Thymus (tissue), 11 donors: ENCODE data around the gene KIR2DL4. TPM values are rescaled to one million over a fixed set of nuclear protein-coding genes. Genes with fewer than 3 reads are reported as not detected.
"Not testable (repeated sequence)": the region's sequence is repeated elsewhere in the genome, so short reads cannot be mapped to it uniquely, and the experiment has no call there.

ENCODE experiments used
- DNase-seq, 9 donors: peaks; one replicate each; pipeline ENCODE4 v3.0.0-alpha.2; 2013; ENCODE audit warnings: low spot score in 9 of 9, low read depth in 6 of 9, missing footprints in 1 of 9
- H3K27ac ChIP-seq, 2 donors: one replicate each; pipeline ENCODE4 v1.5.1; 2013; ENCODE audit warnings: control low read depth in 1 of 2, low read depth in 1 of 2, low read length in 1 of 2, mild to moderate bottlenecking in 1 of 2, moderate library complexity in 1 of 2
- H3K27me3 ChIP-seq, 2 donors: one replicate each; pipeline ENCODE4 v1.5.1; 2013; ENCODE audit warnings: low read length in 1 of 2; ENCODE audit not compliant: control insufficient read depth in 2 of 2, insufficient read depth in 1 of 2
- H3K36me3 ChIP-seq, 2 donors: one replicate each; pipeline ENCODE4 v1.5.1; 2013; ENCODE audit warnings: low read length in 1 of 2, mild to moderate bottlenecking in 1 of 2, moderate library complexity in 1 of 2; ENCODE audit not compliant: control insufficient read depth in 2 of 2, insufficient read depth in 2 of 2
- H3K4me1 ChIP-seq, 2 donors: one replicate each; pipeline ENCODE4 v1.5.1; 2013; ENCODE audit warnings: low read length in 2 of 2; ENCODE audit not compliant: control insufficient read depth in 2 of 2, insufficient read depth in 2 of 2
- H3K4me3 ChIP-seq, 2 donors: one replicate each; pipeline ENCODE4 v1.5.1; 2013; ENCODE audit warnings: low read length in 2 of 2, control low read depth in 1 of 2, mild to moderate bottlenecking in 1 of 2
- H3K9me3 ChIP-seq, 2 donors: one replicate each; pipeline ENCODE4 v1.5.1; 2013; ENCODE audit warnings: low read length in 1 of 2, mild to moderate bottlenecking in 1 of 2; ENCODE audit not compliant: control insufficient read depth in 2 of 2, insufficient read depth in 1 of 2
- WGBS: extraction: QIAGEN DNeasy Blood & Tissue Kit; methylation state at CpG from one replicate; pipeline ENCODE4 v1.1.7; 2013; 5-methylcytosine and 5-hydroxymethylcytosine counted together
- polyA plus RNA-seq: library from polyadenylated mRNA; stranded (reverse); fragments of 200-250 nt; gene quantifications from one replicate; pipeline ENCODE4 v1.2.3, GENCODE V29; 2013
- total RNA-seq: library from RNA; stranded (reverse); fragments of 120-200 nt; gene quantifications from one replicate; pipeline ENCODE4 v1.2.4, GENCODE V29; 2013
- donor health status: healthy.

KIR2DL4 gene
- total and polyA plus RNA-seq, 2 donors, result 0.16 TPM; not detected in 1

DNA sequence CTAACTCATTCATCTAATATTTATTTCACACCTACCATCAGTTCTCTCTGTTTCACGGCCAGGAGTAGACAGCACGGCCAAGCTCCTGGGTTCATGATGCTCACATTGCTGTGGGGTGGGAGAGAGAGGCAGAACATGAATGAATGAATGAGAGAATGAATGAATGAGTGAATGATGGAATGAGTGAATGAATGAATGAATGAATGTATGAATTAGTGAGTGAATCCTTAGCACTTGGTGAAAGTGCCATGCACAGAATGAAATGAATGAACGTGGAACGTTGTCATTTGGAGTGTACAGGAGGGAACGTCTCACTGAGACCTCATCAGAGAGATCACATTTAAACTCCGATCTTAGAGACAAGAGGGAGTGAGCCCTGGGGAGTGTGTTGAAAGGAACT is 11.9 kb upstream of the KIR2DL4 start:
- Histone ChIP-seq H3K4me3 (no peak overlapping the region), H3K4me1 (no peaks in the 10 kb centered on the region), H3K27me3 (no peaks in the 10 kb centered on the region), H3K27ac (no peak overlapping the region), H3K36me3 (no peaks in the 10 kb centered on the region), H3K9me3 (no peaks in the 10 kb centered on the region)
- DNase-seq, result no peak
- 72% methylated on average over 6 of the region's 6 CpGs for WGBS

DNA sequence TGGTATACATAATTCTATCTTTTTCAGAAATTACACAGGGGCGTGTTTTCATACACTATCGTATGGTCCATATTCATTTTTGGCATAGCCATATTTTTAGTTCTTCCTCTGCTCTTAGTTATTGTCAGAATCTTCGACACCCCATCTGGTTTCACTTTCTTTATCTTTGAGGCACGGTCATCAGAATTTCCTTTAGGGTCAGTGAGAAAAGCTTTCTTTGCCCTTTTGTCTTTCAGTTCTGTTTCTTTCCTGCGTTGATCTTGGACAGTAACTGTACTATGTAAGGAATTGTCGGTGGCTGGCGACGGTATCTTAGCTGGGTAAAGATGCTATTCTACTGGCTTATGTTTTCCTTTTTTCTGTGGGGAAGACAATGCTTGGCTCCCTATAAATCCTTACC is 10.6 kb upstream of the KIR2DL4 start:
- H3K9me3 ChIP-seq, result no peaks in the 10 kb centered on the region
- no peaks in the 10 kb centered on the region for H3K27me3 ChIP-seq
- H3K4me3 ChIP-seq, result no peak overlapping the region
- no peak for DNase-seq
- H3K4me1 ChIP-seq, result no peaks in the 10 kb centered on the region
- H3K36me3 ChIP-seq, result no peaks in the 10 kb centered on the region
- WGBS, result 17% methylated on average over 8 of the region's 8 CpGs
- H3K27ac ChIP-seq, result no peak overlapping the region

DNA sequence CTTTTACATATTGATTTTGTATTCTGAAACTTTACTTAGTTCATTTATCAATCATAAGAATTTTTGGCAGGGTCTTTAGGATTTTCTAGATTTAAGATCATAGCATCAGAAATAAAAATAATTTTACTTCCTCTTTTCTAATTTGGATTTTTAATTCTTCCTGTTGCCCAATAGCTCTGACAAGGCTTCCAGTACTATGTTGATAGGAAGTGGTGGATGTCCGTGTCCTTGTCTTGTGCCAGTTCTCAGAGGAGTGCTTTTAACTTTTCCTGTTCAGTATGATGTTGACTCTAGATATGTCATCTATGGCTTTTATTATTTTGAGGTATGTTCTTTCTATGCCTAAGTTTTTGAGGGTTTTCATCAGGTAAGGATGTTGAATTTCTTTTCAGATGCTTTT is 7.7 kb upstream of the KIR2DL4 start:
- WGBS, result 6% methylated on average over 1 of the region's 1 CpG
- Histone ChIP-seq H3K27me3 (no peaks in the 10 kb centered on the region), H3K4me3 (no peak overlapping the region), H3K36me3 (no peaks in the 10 kb centered on the region), H3K27ac (no peak overlapping the region), H3K9me3 (no peaks in the 10 kb centered on the region), H3K4me1 (no peaks in the 10 kb centered on the region)
- DNase-seq, result no peak

DNA sequence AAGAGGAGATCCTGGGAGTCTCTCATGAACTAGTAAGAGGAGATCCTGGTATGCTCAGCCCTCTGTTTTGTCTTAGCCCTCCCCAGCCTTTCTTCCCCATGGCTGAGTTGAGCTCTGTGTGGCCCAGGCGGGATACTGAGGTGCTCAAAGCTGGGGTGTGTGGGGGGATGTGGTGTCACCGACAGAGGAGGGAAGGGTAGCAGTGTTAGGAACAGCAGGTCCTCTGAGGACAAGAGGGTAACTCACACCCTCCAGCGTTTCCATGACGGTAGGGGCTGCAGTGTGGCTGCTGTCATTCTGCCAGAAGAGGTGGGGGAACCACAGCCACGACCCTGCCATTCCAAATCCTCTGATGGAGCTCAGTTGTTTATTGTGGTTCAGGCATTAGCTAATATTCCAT is 691 bp downstream of the KIR2DL4 start:
- no peak for DNase-seq
- Histone ChIP-seq H3K4me1 (no peaks in the 10 kb centered on the region), H3K9me3 (peaks cover 0 to 1% of the 10 kb centered on the region in 2 donors), H3K36me3 (no peaks in the 10 kb centered on the region), H3K27me3 (no peaks in the 10 kb centered on the region), H3K27ac (no peak overlapping the region), H3K4me3 (no peak overlapping the region)
- WGBS, result 71% methylated on average over 5 of the region's 5 CpGs

DNA sequence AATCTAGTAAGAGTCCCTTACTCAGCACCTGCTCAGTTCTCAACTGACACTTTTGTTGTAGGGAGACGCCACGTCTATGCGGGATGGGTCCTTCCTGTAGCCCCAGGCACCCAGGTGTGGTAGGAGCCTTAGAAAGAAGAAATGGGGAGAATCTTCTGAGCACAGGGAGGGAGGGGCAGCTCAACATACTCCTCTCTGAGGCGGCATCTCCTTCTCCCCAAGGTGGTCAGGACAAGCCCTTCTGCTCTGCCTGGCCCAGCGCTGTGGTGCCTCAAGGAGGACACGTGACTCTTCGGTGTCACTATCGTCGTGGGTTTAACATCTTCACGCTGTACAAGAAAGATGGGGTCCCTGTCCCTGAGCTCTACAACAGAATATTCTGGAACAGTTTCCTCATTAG is 1.2 kb downstream of the KIR2DL4 start:
- no peaks in the 10 kb centered on the region for H3K4me1 ChIP-seq
- H3K9me3 ChIP-seq, result peaks cover 0 to 1% of the 10 kb centered on the region in 2 donors
- H3K4me3 ChIP-seq, result no peak overlapping the region
- no peak for DNase-seq
- H3K27ac ChIP-seq, result no peak overlapping the region
- WGBS, result 88% methylated on average over 10 of the region's 10 CpGs
- no peaks in the 10 kb centered on the region for H3K36me3 ChIP-seq
- no peaks in the 10 kb centered on the region for H3K27me3 ChIP-seq

DNA sequence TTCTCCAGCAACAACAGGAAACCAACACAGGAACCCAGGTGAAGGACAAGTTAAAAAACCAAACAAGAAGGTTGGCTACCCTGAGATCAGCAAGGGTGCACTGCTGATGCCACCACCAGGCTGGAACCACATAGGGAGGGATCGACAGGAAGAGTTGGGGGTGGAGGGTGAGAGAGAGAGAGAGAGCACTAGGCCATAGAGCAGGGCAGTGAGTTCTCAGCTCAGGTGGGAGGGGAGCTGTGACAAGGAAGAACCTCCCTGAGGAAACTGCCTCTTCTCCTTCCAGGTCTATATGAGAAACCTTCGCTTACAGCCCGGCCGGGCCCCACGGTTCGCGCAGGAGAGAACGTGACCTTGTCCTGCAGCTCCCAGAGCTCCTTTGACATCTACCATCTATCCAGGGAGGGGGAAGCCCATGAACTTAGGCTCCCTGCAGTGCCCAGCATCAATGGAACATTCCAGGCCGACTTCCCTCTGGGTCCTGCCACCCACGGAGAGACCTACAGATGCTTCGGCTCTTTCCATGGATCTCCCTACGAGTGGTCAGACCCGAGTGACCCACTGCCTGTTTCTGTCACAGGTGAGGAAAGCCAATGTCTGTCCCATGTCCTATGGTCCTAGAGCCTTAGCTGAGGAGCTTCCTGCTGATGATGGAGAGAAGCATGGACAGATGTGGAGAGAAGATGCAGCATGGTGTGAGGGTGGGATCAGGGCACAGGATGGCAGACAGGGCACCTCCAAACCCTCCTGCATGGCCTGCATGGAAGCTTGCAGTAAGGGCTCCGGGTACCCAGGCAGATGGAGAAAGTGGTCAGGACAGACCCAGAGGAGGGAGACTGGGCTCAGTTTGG is 2.5 kb downstream of the KIR2DL4 start:
- Histone ChIP-seq H3K36me3 (no peaks in the 10 kb centered on the region), H3K4me3 (no peak overlapping the region), H3K4me1 (no peaks in the 10 kb centered on the region), H3K27ac (no peak overlapping the region), H3K9me3 (peaks cover 0 to 1% of the 10 kb centered on the region in 2 donors), H3K27me3 (no peaks in the 10 kb centered on the region)
- DNase-seq, result no peak
- WGBS, result 92% methylated on average over 14 of the region's 14 CpGs

DNA sequence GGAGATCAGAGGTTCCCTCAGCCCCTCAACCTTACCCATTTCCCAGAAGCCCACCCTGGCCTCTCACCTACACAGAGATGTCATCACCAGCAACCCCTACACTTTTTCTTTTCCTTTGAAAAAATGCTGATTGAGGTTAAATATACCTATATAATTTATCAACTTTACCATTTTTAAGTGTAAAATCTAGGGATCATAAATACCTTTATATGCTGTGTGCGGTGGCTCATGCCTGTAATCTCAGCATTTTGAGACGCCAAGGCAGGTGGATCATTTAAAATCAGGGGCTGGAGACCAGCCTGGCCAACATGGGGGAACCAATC is 3.1 kb downstream of the KIR2DL4 start:
- Histone ChIP-seq H3K9me3 (peaks cover 0 to 1% of the 10 kb centered on the region in 2 donors), H3K4me1 (no peaks in the 10 kb centered on the region), H3K27me3 (no peaks in the 10 kb centered on the region), H3K27ac (no peak overlapping the region), H3K4me3 (no peak overlapping the region), H3K36me3 (no peaks in the 10 kb centered on the region)
- WGBS, result 65% methylated on average over 2 of the region's 2 CpGs
- no peak for DNase-seq

DNA sequence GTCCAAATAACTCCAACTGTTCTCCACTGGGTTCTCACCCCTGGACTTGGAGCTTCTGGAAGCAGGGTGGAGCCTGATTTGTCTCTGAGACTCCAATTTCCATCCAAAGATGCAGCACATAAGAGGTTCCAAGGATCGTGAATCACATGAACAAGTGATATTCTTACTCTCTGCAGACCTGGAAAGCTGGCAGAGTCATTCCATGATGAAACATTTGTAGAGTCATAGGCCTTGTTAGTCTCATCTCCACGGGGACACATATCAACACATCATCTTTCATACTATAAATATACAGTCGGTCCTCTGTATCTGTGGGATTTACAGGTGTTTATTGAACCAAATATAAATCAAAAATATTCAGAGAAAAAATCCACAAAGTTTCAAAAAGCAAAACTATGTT is 11.2 kb downstream of the KIR2DL4 start:
- not testable (repeated sequence) for H3K4me3 ChIP-seq, H3K9me3 ChIP-seq, H3K27ac ChIP-seq, H3K36me3 ChIP-seq, DNase-seq, H3K4me1 ChIP-seq, H3K27me3 ChIP-seq
- WGBS, result 75% methylated on average over 3 of the region's 3 CpGs

DNA sequence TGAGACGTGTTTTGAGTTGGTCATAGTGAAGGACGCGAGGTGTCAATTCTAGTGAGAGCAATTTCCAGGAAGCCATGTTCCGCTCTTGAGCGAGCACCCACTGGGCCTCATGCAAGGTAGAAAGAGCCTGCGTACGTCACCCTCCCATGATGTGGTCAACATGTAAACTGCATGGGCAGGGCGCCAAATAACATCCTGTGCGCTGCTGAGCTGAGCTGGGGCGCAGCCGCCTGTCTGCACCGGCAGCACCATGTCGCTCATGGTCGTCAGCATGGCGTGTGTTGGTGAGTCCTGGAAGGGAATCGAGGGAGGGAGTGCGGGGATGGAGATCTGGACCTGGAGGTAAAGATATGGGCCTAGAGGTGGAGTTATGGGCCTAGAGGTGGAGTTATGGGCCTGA is 12.8 kb downstream of the KIR2DL4 start, which contains the start of gene KIR3DL1:
Gene KIR3DL1, plus strand, starts transcription at position 218 of the 400 bp plus-strand sequence.
- not testable (repeated sequence) for H3K9me3 ChIP-seq, H3K27ac ChIP-seq, DNase-seq, H3K4me3 ChIP-seq, H3K36me3 ChIP-seq, H3K27me3 ChIP-seq, H3K4me1 ChIP-seq
- WGBS, result 91% methylated on average over 17 of the region's 17 CpGs
